Measurements from ENCODE around the gene RCBTB1. TPM values are rescaled to one million over a fixed set of nuclear protein-coding genes. Genes with fewer than 3 reads are reported as not detected.

RCBTB1 gene
- polyA plus RNA-seq, 1 donor = 21.2 TPM

DNA sequence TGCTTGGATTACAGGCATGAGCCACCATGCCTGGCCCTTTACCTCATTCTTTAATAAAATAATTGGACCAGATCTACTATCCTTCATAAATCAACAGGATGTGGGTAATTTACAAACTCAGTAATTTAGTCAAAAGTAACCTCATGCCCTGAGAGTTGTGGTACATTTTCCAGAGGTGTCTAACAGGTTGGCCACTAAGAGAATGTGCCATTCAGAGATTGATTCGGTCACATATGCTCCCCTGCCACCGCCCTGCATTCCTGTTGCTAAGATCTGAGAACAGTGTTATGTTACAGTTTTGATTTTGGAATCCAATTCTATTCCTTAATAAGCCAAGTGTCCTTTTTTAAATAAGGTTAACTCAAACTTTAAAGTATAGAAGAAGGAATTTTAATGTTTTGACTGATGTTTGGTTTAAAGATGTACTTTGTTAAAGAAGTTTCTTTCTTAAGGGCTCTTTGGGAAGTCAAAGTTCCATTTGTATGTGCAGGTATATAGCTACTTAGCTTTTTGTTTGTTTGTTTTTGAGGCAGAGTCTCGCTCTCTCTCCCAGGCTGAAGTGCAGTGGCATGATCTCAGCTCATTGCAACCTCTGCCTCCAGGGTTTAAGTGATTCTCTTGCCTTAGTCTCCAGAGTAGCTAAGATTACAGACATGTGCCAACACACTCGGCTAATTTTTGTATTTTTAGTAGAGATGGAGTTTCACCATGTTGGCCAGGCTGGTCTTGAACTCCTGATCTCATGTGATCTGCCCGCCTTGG lies 60.4 kb downstream of the RCBTB1 start:
- Histone ChIP-seq H3K27me3 (ENCODE audit: control insufficient read depth, insufficient read depth, low read length) (no peaks in the 10 kb centered on the region), H3K36me3 (ENCODE audit: control insufficient read depth, insufficient read depth, low read length) (peaks cover 22% of the 10 kb centered on the region)

DNA sequence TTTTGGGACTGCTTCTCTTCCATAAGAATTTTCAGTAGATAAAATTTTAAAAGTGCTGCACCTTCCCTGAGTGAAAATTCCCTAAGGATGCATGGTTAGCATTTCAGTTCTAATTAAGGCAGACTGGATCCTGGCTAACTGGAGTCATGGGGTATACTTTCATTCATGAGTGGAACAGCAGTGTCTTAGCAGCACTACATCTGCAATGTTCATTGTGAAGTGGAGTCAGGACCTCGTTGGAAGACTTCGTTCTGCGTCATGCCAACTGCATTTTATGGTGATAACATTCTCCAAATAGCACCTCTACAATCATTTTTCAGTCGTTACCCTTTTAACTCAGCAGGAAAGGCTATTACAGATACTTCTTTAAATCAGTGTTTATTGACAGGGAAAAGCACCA lies 64.1 kb downstream of the RCBTB1 start:
- no peak overlapping the region for H3K27ac ChIP-seq (ENCODE audit: low read length)
- no peak overlapping the region for H3K4me3 ChIP-seq (ENCODE audit: low read length)
- no peaks in the 10 kb centered on the region for H3K27me3 ChIP-seq (ENCODE audit: control insufficient read depth, insufficient read depth, low read length)
- no peaks in the 10 kb centered on the region for H3K9me3 ChIP-seq (ENCODE audit: control insufficient read depth, low read depth, low read length)
- 100% methylated on average over 1 of the region's 4 CpGs for WGBS (ENCODE audit: insufficient coverage, low lambda C conversion rate)
- peaks cover 21% of the 10 kb centered on the region for H3K36me3 ChIP-seq (ENCODE audit: control insufficient read depth, insufficient read depth, low read length)
- H3K4me1 ChIP-seq (ENCODE audit: control insufficient read depth, insufficient read depth, low read length) = no peaks in the 10 kb centered on the region
- no peak for DNase-seq

More for the DNA sequence above, 60.4 kb downstream of the RCBTB1 start:
- Histone ChIP-seq H3K27ac (ENCODE audit: low read length) (no peak overlapping the region), H3K4me3 (ENCODE audit: low read length) (no peak overlapping the region), H3K4me1 (ENCODE audit: control insufficient read depth, insufficient read depth, low read length) (no peaks in the 10 kb centered on the region), H3K9me3 (ENCODE audit: control insufficient read depth, low read depth, low read length) (no peaks in the 10 kb centered on the region)
- no peak for DNase-seq
- WGBS (ENCODE audit: insufficient coverage, low lambda C conversion rate) = no CpG with 5 or more reads among the region's 5 CpGs

DNA sequence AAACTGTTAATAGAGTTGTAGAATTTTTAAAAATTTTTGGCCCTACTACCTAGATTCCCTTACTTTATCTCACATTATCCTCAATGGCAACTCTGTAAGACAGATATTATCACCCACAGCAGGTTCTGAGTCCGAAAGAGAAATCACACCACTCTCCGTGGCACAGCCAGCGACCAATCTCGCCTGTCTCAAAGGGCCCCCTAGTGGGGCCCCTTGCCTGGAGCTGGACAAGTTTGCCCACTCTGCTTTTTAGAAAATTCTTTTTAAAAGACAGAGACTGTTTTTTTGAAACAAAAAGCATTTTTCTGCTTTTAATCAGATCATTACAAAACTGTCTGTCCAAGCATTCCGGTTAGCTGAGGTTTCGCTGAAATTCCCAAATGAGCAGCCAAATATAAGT lies 67.9 kb downstream of the RCBTB1 start:
- WGBS (ENCODE audit: insufficient coverage, low lambda C conversion rate) = 86% methylated on average over 1 of the region's 6 CpGs

DNA sequence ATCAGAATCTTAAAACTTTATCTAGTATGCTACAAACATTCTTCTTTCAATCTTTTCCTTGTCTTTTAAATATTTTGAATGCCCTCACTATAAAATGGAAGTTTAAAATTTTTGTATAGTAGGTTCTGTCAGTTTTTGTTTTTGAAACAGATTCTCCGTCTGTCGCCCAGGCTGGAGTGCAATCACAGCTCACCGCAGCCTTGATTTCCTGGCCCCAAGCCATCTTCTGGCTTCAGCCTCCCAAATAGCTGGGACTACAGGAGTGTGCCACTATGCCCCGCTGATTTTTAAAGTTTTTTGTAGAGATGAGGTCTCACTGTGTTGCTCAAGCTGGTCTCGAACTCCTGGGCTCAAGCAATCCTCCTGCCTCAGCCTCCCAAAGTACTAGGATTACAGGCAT lies 68.9 kb downstream of the RCBTB1 start:
- H3K4me3 ChIP-seq (ENCODE audit: low read length) = no peak overlapping the region
- no peaks in the 10 kb centered on the region for H3K4me1 ChIP-seq (ENCODE audit: control insufficient read depth, insufficient read depth, low read length)
- H3K27me3 ChIP-seq (ENCODE audit: control insufficient read depth, insufficient read depth, low read length) = no peaks in the 10 kb centered on the region
- no peaks in the 10 kb centered on the region for H3K9me3 ChIP-seq (ENCODE audit: control insufficient read depth, low read depth, low read length)
- peaks cover 40% of the 10 kb centered on the region for H3K36me3 ChIP-seq (ENCODE audit: control insufficient read depth, insufficient read depth, low read length)
- WGBS (ENCODE audit: insufficient coverage, low lambda C conversion rate) = no CpG with 5 or more reads among the region's 5 CpGs
- no peak for DNase-seq
- no peak overlapping the region for H3K27ac ChIP-seq (ENCODE audit: low read length)

More for the DNA sequence above, 67.9 kb downstream of the RCBTB1 start:
- no peaks in the 10 kb centered on the region for H3K9me3 ChIP-seq (ENCODE audit: control insufficient read depth, low read depth, low read length)
- peaks cover 44% of the 10 kb centered on the region for H3K36me3 ChIP-seq (ENCODE audit: control insufficient read depth, insufficient read depth, low read length)
- no peak for DNase-seq
- no peaks in the 10 kb centered on the region for H3K27me3 ChIP-seq (ENCODE audit: control insufficient read depth, insufficient read depth, low read length)
- no peak overlapping the region for H3K4me3 ChIP-seq (ENCODE audit: low read length)
- H3K4me1 ChIP-seq (ENCODE audit: control insufficient read depth, insufficient read depth, low read length) = no peaks in the 10 kb centered on the region
- no peak overlapping the region for H3K27ac ChIP-seq (ENCODE audit: low read length)

DNA sequence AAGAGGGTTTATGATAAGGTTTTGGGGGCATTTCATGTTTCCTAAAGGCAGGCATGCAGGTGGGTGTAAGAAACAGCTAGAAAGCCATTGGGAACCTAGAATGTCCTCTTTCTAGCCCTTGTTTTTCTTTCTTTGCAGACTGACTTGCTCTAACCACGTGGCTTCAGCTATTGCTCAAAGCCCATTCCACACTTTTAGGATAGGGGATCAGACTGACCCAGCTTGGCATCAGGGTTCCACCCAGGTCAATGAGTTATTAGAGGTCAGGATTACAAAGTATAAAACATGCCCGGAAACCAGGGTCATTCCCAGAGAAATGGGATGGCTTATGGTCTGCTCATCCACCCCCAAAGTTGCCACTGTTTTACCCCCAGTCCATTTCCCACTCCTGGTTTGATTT lies 72.8 kb downstream of the RCBTB1 start:
- no peaks in the 10 kb centered on the region for H3K27me3 ChIP-seq (ENCODE audit: control insufficient read depth, insufficient read depth, low read length)
- WGBS (ENCODE audit: insufficient coverage, low lambda C conversion rate) = 100% methylated on average over 1 of the region's 2 CpGs
- no peak for DNase-seq
- no peaks in the 10 kb centered on the region for H3K9me3 ChIP-seq (ENCODE audit: control insufficient read depth, low read depth, low read length)
- peaks cover 35% of the 10 kb centered on the region for H3K36me3 ChIP-seq (ENCODE audit: control insufficient read depth, insufficient read depth, low read length)
- H3K27ac ChIP-seq (ENCODE audit: low read length) = no peak overlapping the region
- H3K4me1 ChIP-seq (ENCODE audit: control insufficient read depth, insufficient read depth, low read length) = no peaks in the 10 kb centered on the region
- no peak overlapping the region for H3K4me3 ChIP-seq (ENCODE audit: low read length)

DNA sequence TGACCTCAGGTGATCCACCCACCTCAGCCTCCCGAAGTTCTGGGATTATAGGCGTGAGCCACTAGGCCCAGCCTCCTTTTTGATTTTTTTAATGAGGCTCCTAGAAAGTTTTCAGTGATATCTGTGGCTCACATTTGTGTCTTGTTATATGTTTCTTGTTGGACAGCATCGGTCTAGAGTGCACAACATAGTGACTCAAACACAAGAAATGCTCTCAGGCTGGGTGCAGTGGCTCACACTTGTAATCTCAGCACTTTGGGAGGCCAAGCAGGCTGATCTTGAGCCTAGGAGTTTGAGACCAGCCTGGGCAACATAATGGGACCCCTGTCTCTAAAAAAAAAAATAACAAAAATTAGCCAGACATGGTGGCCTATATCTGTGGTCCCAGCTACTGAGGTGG lies 81.4 kb downstream of the RCBTB1 start:
- H3K27ac ChIP-seq (ENCODE audit: low read length) = no peak overlapping the region
- WGBS (ENCODE audit: insufficient coverage, low lambda C conversion rate) = no CpG with 5 or more reads among the region's 3 CpGs
- DNase-seq = no peak
- no peak overlapping the region for H3K4me3 ChIP-seq (ENCODE audit: low read length)
- H3K9me3 ChIP-seq (ENCODE audit: control insufficient read depth, low read depth, low read length) = no peaks in the 10 kb centered on the region
- no peaks in the 10 kb centered on the region for H3K4me1 ChIP-seq (ENCODE audit: control insufficient read depth, insufficient read depth, low read length)
- peaks cover 6% of the 10 kb centered on the region for H3K36me3 ChIP-seq (ENCODE audit: control insufficient read depth, insufficient read depth, low read length)
- H3K27me3 ChIP-seq (ENCODE audit: control insufficient read depth, insufficient read depth, low read length) = no peaks in the 10 kb centered on the region

DNA sequence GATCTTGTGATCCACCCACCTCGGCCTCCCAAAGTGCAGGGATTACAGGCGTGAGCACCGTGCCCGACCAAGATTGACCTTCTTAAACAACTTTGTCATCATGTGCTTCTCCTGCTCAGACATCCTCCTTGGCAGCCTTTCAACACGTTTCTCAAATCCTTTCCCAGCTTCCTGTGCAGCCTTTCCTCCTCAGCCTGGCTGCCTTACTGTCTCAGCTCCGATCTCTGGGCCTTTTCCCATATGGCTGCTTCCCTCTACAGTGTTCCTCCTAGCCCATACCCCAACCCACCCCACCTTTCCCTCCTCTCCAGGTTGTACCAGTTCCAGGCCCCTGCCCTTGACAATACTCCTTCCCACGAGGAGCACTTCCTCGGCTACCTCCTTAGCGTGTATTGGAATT lies 82.4 kb downstream of the RCBTB1 start:
- Histone ChIP-seq H3K36me3 (ENCODE audit: control insufficient read depth, insufficient read depth, low read length) (peaks cover 9% of the 10 kb centered on the region), H3K9me3 (ENCODE audit: control insufficient read depth, low read depth, low read length) (no peaks in the 10 kb centered on the region), H3K27me3 (ENCODE audit: control insufficient read depth, insufficient read depth, low read length) (no peaks in the 10 kb centered on the region), H3K4me1 (ENCODE audit: control insufficient read depth, insufficient read depth, low read length) (no peaks in the 10 kb centered on the region), H3K4me3 (ENCODE audit: low read length) (no peak overlapping the region), H3K27ac (ENCODE audit: low read length) (no peak overlapping the region)
- DNase-seq = no peak
- 65% methylated on average over 2 of the region's 9 CpGs for WGBS (ENCODE audit: insufficient coverage, low lambda C conversion rate)

DNA sequence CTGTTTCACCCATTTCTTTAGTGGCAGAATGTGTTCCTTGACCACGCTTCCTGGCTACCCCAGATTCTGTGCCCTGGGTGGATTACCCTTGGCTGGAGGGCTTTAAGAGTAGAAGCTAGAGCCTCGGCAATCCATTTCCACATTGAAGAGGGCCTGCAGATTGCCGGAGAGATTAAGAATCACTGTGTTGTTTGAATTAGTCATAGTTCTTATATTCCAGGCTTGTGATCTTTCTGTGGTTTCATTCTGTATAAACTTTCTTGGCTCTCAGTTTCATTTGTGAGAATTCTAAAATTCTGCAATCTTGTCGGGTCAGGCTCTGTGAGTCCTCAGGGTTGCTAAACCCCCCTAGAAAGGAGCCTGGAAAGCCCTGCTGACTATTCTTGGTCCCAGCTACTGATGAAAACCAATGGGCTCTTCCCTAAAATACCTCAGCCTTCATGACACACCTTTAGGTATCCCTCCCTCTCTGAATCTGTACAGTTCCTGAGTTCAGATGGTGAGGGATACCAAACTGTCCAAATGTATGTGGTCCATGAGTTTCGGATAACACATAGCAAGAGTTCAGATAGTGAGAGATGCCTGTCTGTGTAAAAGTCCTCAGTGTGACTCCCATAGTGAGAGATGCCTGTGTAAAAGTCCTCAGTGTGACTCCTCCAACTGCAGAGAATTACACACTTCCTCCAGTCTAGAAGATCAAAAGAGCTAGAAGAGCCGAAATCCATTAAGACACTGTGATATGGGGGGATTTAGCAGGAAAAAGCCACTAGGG lies 85.3 kb downstream of the RCBTB1 start:
- Histone ChIP-seq H3K4me1 (ENCODE audit: control insufficient read depth, insufficient read depth, low read length) (no peaks in the 10 kb centered on the region), H3K27me3 (ENCODE audit: control insufficient read depth, insufficient read depth, low read length) (no peaks in the 10 kb centered on the region), H3K36me3 (ENCODE audit: control insufficient read depth, insufficient read depth, low read length) (peaks cover 9% of the 10 kb centered on the region), H3K27ac (ENCODE audit: low read length) (no peak overlapping the region), H3K9me3 (ENCODE audit: control insufficient read depth, low read depth, low read length) (no peaks in the 10 kb centered on the region), H3K4me3 (ENCODE audit: low read length) (no peak overlapping the region)
- no peak for DNase-seq
- 100% methylated on average over 1 of the region's 6 CpGs for WGBS (ENCODE audit: insufficient coverage, low lambda C conversion rate)

DNA sequence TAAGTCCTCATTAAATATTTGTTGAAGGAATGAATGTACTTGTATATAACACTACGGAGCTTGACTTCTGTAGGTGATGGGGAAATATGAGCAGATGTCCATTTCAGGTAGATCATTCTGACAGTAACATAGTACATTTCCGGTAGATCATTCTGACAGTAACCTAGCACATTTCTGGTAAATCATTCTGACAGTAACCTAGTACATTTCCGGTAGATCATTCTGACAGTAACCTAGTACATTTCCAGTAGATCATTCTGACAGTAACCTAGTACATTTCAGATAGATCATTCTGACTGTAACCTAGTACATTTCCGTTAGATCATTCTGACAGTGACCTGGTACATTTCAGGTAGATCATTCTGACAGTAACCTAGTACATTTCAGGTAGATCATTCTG lies 87.2 kb downstream of the RCBTB1 start:
- H3K9me3 ChIP-seq (ENCODE audit: control insufficient read depth, low read depth, low read length) = no peaks in the 10 kb centered on the region
- H3K27ac ChIP-seq (ENCODE audit: low read length) = no peak overlapping the region
- no peaks in the 10 kb centered on the region for H3K4me1 ChIP-seq (ENCODE audit: control insufficient read depth, insufficient read depth, low read length)
- no peak for DNase-seq
- 100% methylated on average over 2 of the region's 4 CpGs for WGBS (ENCODE audit: insufficient coverage, low lambda C conversion rate)
- no peaks in the 10 kb centered on the region for H3K27me3 ChIP-seq (ENCODE audit: control insufficient read depth, insufficient read depth, low read length)
- peaks cover 6% of the 10 kb centered on the region for H3K36me3 ChIP-seq (ENCODE audit: control insufficient read depth, insufficient read depth, low read length)
- no peak overlapping the region for H3K4me3 ChIP-seq (ENCODE audit: low read length)

DNA sequence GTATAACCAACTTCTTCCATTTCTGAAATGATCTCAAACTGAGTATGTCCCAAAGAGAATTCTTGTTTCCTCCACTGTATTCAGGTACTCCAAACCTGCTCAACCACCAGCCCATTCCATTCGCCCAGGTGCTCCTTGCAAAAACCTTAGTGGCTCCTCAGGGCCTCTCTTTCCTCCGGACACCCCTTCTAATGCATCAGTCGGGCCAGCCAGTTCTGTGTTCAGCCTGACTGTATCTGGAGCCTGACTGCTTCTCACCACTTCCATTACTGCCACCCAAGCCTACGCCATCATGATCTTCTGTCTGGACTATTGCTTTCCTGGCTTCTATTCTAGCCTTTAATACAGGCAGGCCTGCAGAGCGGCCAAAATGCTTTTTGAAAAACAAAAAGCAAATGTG lies 88.1 kb downstream of the RCBTB1 start:
- Histone ChIP-seq H3K36me3 (ENCODE audit: control insufficient read depth, insufficient read depth, low read length) (peaks cover 3% of the 10 kb centered on the region), H3K4me3 (ENCODE audit: low read length) (no peak overlapping the region), H3K27ac (ENCODE audit: low read length) (no peak overlapping the region), H3K4me1 (ENCODE audit: control insufficient read depth, insufficient read depth, low read length) (no peaks in the 10 kb centered on the region), H3K27me3 (ENCODE audit: control insufficient read depth, insufficient read depth, low read length) (no peaks in the 10 kb centered on the region), H3K9me3 (ENCODE audit: control insufficient read depth, low read depth, low read length) (no peaks in the 10 kb centered on the region)
- no peak for DNase-seq
- WGBS (ENCODE audit: insufficient coverage, low lambda C conversion rate) = 100% methylated on average over 1 of the region's 5 CpGs
